T-helper 2 cell treated with Interferon-gamma antibody and Interleukin-4, amounts not matched to agents 5 μg/mL and 100 μg/mL, for 36 hours (primary cell): ENCODE measurements around the gene SOCS3.
"Not testable (repeated sequence)": the region's sequence is repeated elsewhere in the genome, so short reads cannot be mapped to it uniquely, and the experiment has no call there.

ENCODE experiments used
- DNase-seq: peaks from one replicate; pipeline ENCODE4 v3.0.0; 2021; ENCODE audit warnings: low spot score
- H3K27ac Mint-ChIP-seq: one replicate; pipeline ENCODE4 v1.8.0; 2021; ENCODE audit warnings: mild to moderate bottlenecking, mixed read lengths
- H3K27me3 Mint-ChIP-seq: one replicate; pipeline ENCODE4 v1.8.0; 2021; ENCODE audit warnings: low read depth, mixed read lengths
- H3K36me3 Mint-ChIP-seq: one replicate; pipeline ENCODE4 v1.8.0; 2021; ENCODE audit warnings: low read depth, mixed read lengths
- H3K4me1 Mint-ChIP-seq: one replicate; pipeline ENCODE4 v1.8.0; 2021; ENCODE audit warnings: low read depth, mixed read lengths
- H3K4me3 Mint-ChIP-seq: one replicate; pipeline ENCODE4 v1.8.0; 2022; ENCODE audit warnings: mild to moderate bottlenecking, moderate library complexity, mixed read lengths
- H3K9me3 Mint-ChIP-seq: one replicate; pipeline ENCODE4 v1.8.0; 2021; ENCODE audit warnings: mixed read lengths

SOCS3 gene

GRCh38 chr17:78343543-78344201 is 16.2 kb downstream of the SOCS3 start:
- Mint-ChIP-seq H3K27ac (peak overlapping the region; percentile 84), H3K4me3 (peak overlapping the region; percentile 74), H3K27me3 (peaks cover 2% of the 10 kb centered on the region), H3K9me3 (no peaks in the 10 kb centered on the region), H3K4me1 (peaks cover 46% of the 10 kb centered on the region), H3K36me3 (no peaks in the 10 kb centered on the region)
- peak; percentile 52 for DNase-seq

GRCh38 chr17:78343187-78343542 is 16.7 kb downstream of the SOCS3 start:
- peak overlapping the region; percentile 84 for H3K27ac Mint-ChIP-seq
- H3K4me3 Mint-ChIP-seq, result peak overlapping the region; percentile 74
- no peak for DNase-seq
- H3K27me3 Mint-ChIP-seq, result peaks cover 2% of the 10 kb centered on the region
- no peaks in the 10 kb centered on the region for H3K9me3 Mint-ChIP-seq
- peaks cover 43% of the 10 kb centered on the region for H3K4me1 Mint-ChIP-seq
- no peaks in the 10 kb centered on the region for H3K36me3 Mint-ChIP-seq

GRCh38 chr17:78342449-78343186 is 17.3 kb downstream of the SOCS3 start:
- H3K4me1 Mint-ChIP-seq, result peaks cover 38% of the 10 kb centered on the region
- H3K27me3 Mint-ChIP-seq, result peaks cover 2% of the 10 kb centered on the region
- no peaks in the 10 kb centered on the region for H3K9me3 Mint-ChIP-seq
- H3K27ac Mint-ChIP-seq, result peak overlapping the region; percentile 84
- peak overlapping the region; percentile 74 for H3K4me3 Mint-ChIP-seq
- no peak for DNase-seq
- no peaks in the 10 kb centered on the region for H3K36me3 Mint-ChIP-seq

DNA sequence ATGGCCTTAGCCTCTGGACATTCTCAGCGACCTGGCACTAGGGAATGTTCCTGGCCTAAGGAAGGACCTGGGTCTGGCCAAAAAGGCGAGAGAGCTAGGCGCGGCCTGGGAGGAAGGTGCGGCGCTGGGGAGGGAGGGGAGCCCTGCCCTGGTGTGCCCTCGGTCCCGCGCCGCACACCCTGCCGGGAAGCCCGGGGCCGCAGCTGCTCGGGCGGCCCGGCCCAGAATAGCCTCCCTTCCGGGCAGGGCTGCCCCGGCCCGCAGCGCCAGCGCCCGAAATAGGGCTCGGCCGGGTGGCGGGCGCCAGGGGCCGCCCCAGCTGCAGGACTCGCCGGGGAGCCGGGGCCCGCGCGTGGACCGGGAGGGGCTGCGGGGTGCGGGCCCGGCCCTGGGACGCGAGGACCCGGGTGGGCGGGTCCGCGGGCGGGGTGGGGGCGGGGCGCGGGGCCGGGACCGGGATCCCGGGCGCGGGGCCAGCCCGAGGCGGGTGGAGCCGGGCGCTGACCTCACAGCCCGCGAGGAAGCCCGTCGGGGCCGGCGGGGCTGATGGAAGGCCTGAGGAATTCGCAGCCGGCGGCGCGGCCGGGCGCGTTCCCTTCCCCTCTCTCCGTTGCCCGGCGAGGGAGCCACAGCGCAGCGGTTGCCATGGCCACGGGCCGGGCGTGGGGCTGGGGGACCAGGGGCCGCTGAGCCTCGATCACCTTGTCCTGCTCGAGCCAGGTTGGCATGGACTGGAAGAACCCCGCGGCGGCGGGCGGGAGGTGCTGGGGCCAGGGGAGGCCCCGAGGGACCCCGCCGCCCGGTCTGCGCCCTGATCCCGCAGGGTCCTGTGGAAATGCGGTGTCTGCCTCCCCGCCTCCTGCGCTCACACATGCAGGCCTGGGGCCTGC is 18.1 kb downstream of the SOCS3 start:
- peaks cover 2% of the 10 kb centered on the region for H3K27me3 Mint-ChIP-seq
- no peaks in the 10 kb centered on the region for H3K9me3 Mint-ChIP-seq
- peaks cover 35% of the 10 kb centered on the region for H3K4me1 Mint-ChIP-seq
- no peaks in the 10 kb centered on the region for H3K36me3 Mint-ChIP-seq
- no peak for DNase-seq
- H3K27ac Mint-ChIP-seq, result no peak overlapping the region
- no peak overlapping the region for H3K4me3 Mint-ChIP-seq

DNA sequence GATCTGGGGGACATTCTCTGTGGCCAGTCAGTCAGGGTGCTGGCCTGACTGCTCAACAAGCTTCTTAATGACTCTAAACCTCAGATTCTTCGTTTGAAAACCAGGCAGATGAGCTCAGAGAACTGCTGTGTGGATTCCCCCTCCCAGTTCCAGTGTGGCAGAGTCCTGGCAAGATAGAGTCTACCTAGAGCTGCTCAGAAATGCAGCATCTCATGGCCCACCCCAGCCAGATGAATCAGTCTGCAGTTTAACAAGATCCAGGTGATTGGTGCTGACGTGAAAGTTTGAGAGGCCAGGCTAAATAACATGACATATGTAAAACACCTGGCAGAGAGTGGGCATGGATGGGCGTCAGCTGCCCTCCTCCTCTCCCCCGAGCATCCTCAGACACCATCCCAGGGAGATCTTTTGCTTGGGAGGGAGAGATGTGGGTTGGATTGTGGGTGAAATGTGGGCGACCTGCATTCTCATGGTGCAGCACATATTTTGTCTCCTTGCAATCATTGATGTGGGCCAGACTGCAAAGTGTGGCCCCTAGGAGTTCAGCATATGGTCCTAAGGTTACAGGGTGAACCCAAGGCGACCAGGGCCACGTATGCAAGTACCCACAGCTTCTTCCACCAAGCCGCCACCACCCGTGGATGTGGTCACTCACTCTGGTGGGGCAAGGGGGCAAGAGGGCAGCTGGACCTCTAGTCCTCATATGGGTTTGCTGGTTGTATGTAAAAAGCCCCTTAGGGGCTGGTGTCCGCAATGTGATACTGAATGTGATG is 19.5 kb downstream of the SOCS3 start:
- Mint-ChIP-seq H3K27ac (no peak overlapping the region), H3K4me3 (peak overlapping the region; percentile 73), H3K9me3 (no peaks in the 10 kb centered on the region), H3K4me1 (peaks cover 33% of the 10 kb centered on the region), H3K36me3 (no peaks in the 10 kb centered on the region), H3K27me3 (peaks cover 2% of the 10 kb centered on the region)
- no peak for DNase-seq

GRCh38 chr17:78338486-78339259 is 21.2 kb downstream of the SOCS3 start:
- peaks cover 2% of the 10 kb centered on the region for H3K27me3 Mint-ChIP-seq
- H3K36me3 Mint-ChIP-seq, result no peaks in the 10 kb centered on the region
- peaks cover 25% of the 10 kb centered on the region for H3K4me1 Mint-ChIP-seq
- no peak for DNase-seq
- no peak overlapping the region for H3K4me3 Mint-ChIP-seq
- H3K27ac Mint-ChIP-seq, result peak overlapping the region; percentile 24
- no peaks in the 10 kb centered on the region for H3K9me3 Mint-ChIP-seq

DNA sequence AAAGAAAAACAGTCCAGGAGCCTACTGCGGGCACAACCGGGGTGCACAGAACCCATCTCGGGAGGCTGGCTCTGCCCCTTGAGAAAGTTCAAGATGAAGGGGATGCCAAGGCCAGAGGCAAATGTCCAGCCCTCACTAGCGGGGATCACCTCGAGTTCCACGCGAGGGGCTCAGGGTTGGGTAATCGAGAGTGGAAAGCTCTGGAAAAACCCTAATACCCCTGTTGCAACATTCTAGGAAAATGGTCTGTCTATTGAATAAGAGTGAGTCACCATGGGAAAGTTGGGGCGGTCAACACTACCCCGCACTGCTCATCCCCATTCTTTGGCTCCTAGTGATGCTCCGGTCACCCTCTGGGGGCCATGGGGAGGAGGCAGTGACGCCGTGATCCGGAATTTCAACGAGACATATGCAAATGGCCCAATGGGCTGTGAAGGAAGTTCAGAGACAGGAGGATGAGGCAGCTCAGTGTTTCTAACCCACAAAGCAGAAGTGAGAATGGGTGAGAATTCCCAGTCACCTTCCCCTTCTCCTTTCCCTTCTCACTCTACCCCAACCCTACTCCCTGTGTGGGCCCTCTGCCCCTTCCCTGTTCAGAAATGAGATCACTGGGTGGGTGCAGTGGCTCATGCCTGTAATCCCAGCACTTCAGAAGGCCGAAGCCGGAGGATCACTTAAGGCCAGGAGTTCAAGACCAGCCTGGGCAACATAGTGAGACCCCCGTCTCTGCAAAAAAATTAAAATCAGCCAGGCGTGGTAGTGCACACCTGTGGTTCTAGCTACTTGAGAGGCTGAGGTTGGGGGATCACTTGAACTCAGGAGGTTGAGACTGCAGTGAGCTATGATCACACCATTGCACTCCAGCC is 22.4 kb downstream of the SOCS3 start:
- Mint-ChIP-seq H3K36me3 (no peaks in the 10 kb centered on the region), H3K4me1 (peaks cover 23% of the 10 kb centered on the region), H3K27ac (no peak overlapping the region), H3K4me3 (no peak overlapping the region), H3K9me3 (no peaks in the 10 kb centered on the region), H3K27me3 (peaks cover 2% of the 10 kb centered on the region)
- DNase-seq, result no peak

DNA sequence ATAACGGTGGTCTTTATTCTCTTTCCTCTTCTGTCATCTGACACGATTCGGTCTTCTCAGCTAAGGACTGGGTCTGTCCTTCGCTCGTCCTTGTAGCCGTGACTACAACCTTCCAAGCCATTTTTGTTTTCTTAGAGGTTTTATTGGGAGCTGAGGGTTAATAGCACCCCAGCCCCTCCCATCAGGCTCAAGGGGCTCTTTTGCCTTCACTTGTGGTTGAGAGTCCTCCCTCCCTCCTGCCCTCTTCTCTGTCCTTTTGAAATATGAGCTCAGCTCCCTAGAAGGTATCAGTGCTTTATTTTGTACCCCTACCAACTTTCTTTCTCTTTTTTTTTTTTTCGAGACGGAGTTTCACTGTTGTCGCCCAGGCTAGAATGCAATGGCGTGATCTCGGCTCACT is 24.7 kb downstream of the SOCS3 start:
- Mint-ChIP-seq H3K4me1 (peaks cover 25% of the 10 kb centered on the region), H3K27me3 (no peaks in the 10 kb centered on the region), H3K9me3 (no peaks in the 10 kb centered on the region), H3K36me3 (no peaks in the 10 kb centered on the region), H3K27ac (no peak overlapping the region), H3K4me3 (no peak overlapping the region)
- no peak for DNase-seq

GRCh38 chr17:78332991-78333390 is 26.9 kb downstream of the SOCS3 start:
- Mint-ChIP-seq H3K27me3 (no peaks in the 10 kb centered on the region), H3K9me3 (no peaks in the 10 kb centered on the region), H3K36me3 (no peaks in the 10 kb centered on the region), H3K27ac (peak overlapping the region; percentile 81), H3K4me1 (peaks cover 23% of the 10 kb centered on the region), H3K4me3 (peak overlapping the region; percentile 21)
- DNase-seq, result no peak

- H3K27ac Mint-ChIP-seq, H3K27me3 Mint-ChIP-seq: not testable (repeated sequence)
- H3K4me1 Mint-ChIP-seq, result peaks cover 23% of the 10 kb centered on the region
Observed at GRCh38 chr17:78331355-78331754, 28.5 kb downstream of the SOCS3 start.

GRCh38 chr17:78330570-78331224 is 29.2 kb downstream of the SOCS3 start:
- Mint-ChIP-seq H3K9me3 (no peaks in the 10 kb centered on the region), H3K4me1 (peaks cover 23% of the 10 kb centered on the region), H3K4me3 (no peak overlapping the region), H3K27ac (no peak overlapping the region), H3K36me3 (no peaks in the 10 kb centered on the region), H3K27me3 (no peaks in the 10 kb centered on the region)
- DNase-seq, result no peak

More at GRCh38 chr17:78331355-78331754, 28.5 kb downstream of the SOCS3 start:
- not testable (repeated sequence) for H3K36me3 Mint-ChIP-seq, DNase-seq, H3K9me3 Mint-ChIP-seq, H3K4me3 Mint-ChIP-seq
